Endothelial cell of umbilical vein (primary cell): ENCODE results near the gene ANKS1A. TPM values are rescaled to one million over a fixed set of nuclear protein-coding genes. Genes with fewer than 3 reads are reported as not detected.

ENCODE experiments used
- BruUV-seq: library from RNA; stranded (reverse); fragments of 400-500 nt; replicated peaks from 2 replicates; lab custom pipeline; 2021; lab: Mats Ljungman, UMichigan
- CTCF ChIA-PET: fragments of 300-600, 350-600 bp; sonication (Branson Sonifier 250); formaldehyde crosslinking; loops from one replicate; lab custom pipeline; 2021; ENCODE audit warnings: antibody characterized with exemption, inconsistent platforms; lab: Charles Lee
- POLR2A ChIA-PET: fragments of 300-600, 350-600 bp; sonication (Branson Sonifier 250); formaldehyde crosslinking; loops from one replicate; lab custom pipeline; 2021; ENCODE audit warnings: antibody characterized with exemption, inconsistent platforms; lab: Charles Lee
- DNase-seq: peaks from one replicate; pipeline ENCODE4 v3.0.0-alpha.2; 2011; ENCODE audit warnings: low read depth, low spot score
- FAIRE-seq: peaks from 2 replicates; lab custom pipeline; 2011; peaks lifted over from hg19 to GRCh38; lab: Jason Lieb, UNC
- H2AFZ ChIP-seq: 2 replicates; pipeline ENCODE4 v1.6.0; 2012; ENCODE audit warnings: low read depth, low read length, control low read depth, inconsistent platforms
- H3K27ac ChIP-seq: 2 replicates; pipeline ENCODE4 v1.5.1; 2011; ENCODE audit warnings: low read depth, mild to moderate bottlenecking, control low read depth, low read length, moderate library complexity; ENCODE audit not compliant: insufficient read depth
- H3K27me3 ChIP-seq, 2 experiments: 2 replicates each; pipeline versions ENCODE4 v1.6.0 to v1.6.1; 2011; ENCODE audit warnings: low read length in 2 of 2, mixed read lengths in 1 of 2; ENCODE audit not compliant: control insufficient read depth in 2 of 2, insufficient read depth in 2 of 2
- H3K36me3 ChIP-seq, 2 experiments: 2 replicates in 1 of 2; 3 replicates in 1 of 2; pipeline ENCODE4 v1.5.1; 2011; ENCODE audit warnings: low read length in 2 of 2, mild to moderate bottlenecking in 1 of 2, moderate library complexity in 1 of 2; ENCODE audit not compliant: control insufficient read depth in 2 of 2, insufficient read depth in 2 of 2; ENCODE audit errors: extremely low read depth in 1 of 2
- H3K4me1 ChIP-seq: 3 replicates; pipeline ENCODE4 v1.5.1; 2011; ENCODE audit warnings: mild to moderate bottlenecking, low read length; ENCODE audit not compliant: control insufficient read depth, insufficient read depth; ENCODE audit errors: extremely low read depth
- H3K4me2 ChIP-seq: 2 replicates; pipeline ENCODE4 v1.6.1; 2011; ENCODE audit warnings: low read length, control low read depth, mixed read lengths; ENCODE audit not compliant: insufficient read depth
- H3K4me3 ChIP-seq, 3 experiments: fragments of 200-600 bp in 1 of 3; sonication (generic), shearing (Covaris generic) in 1 of 3; replicated peaks in 1 of 3; 2 replicates each; pipeline ENCODE4 v1.5.1; 2011 to 2016; ENCODE audit warnings: control low read depth in 3 of 3, low read length in 3 of 3, mild to moderate bottlenecking in 2 of 3, inconsistent platforms in 1 of 3, low read depth in 1 of 3, moderate library complexity in 1 of 3; ENCODE audit not compliant: insufficient read depth in 1 of 3
- H3K79me2 ChIP-seq: 2 replicates; pipeline ENCODE4 v1.6.0; 2012; ENCODE audit warnings: low read length, inconsistent platforms; ENCODE audit not compliant: control insufficient read depth, insufficient read depth
- H3K9ac ChIP-seq: replicated peaks from 2 replicates; pipeline ENCODE3; 2011; ENCODE audit warnings: low read length, control low read depth; ENCODE audit not compliant: insufficient read depth; ENCODE audit errors: extremely low read depth
- H3K9me1 ChIP-seq: replicated peaks from 3 replicates; pipeline ENCODE4 v1.6.0; 2011; ENCODE audit warnings: mild to moderate bottlenecking, low read length; ENCODE audit not compliant: control insufficient read depth, insufficient read depth; ENCODE audit errors: extremely low read depth
- H3K9me3 ChIP-seq: replicated peaks from 2 replicates; pipeline ENCODE4 v1.5.1; 2012; ENCODE audit warnings: low read length, inconsistent platforms; ENCODE audit not compliant: control insufficient read depth, insufficient read depth
- H4K20me1 ChIP-seq: replicated peaks from 2 replicates; pipeline ENCODE3; 2011; ENCODE audit warnings: mild to moderate bottlenecking, low read length; ENCODE audit not compliant: control insufficient read depth, insufficient read depth; ENCODE audit errors: extremely low read depth
- CTCF ChIP-seq, 2 donors: IDR thresholded peaks; 1 replicate in 1 of 2; 2 replicates in 1 of 2; pipeline ENCODE4 v1.5.1; 2011; ENCODE audit warnings: low read length in 2 of 2, mild to moderate bottlenecking in 2 of 2, moderate library complexity in 2 of 2, control low read depth in 1 of 2, inconsistent platforms in 1 of 2, low read depth in 1 of 2; ENCODE audit not compliant: insufficient read depth in 1 of 2; ENCODE audit errors: extremely low read depth in 1 of 2
- EZH2 ChIP-seq: IDR thresholded peaks from 2 replicates; pipeline ENCODE4 v1.6.1; 2012; ENCODE audit warnings: borderline replicate concordance, low read depth, mild to moderate bottlenecking, moderate library complexity, low read length, inconsistent platforms; ENCODE audit not compliant: severe bottlenecking
- FOS ChIP-seq: IDR thresholded peaks from 2 replicates; pipeline ENCODE4 v1.6.1; 2011; ENCODE audit warnings: mild to moderate bottlenecking, low read length, moderate library complexity, borderline replicate concordance; ENCODE audit not compliant: insufficient read depth
- GATA2 ChIP-seq: IDR thresholded peaks from 2 replicates; pipeline ENCODE4 v1.7.0; 2011; ENCODE audit warnings: low read depth, mild to moderate bottlenecking, moderate library complexity, mixed read lengths, low read length; ENCODE audit not compliant: insufficient read length, insufficient read depth
- JUN ChIP-seq: IDR thresholded peaks from 2 replicates; pipeline ENCODE4 v1.6.1; 2011; ENCODE audit warnings: borderline replicate concordance, low read depth; ENCODE audit not compliant: insufficient read length, insufficient read depth
- MYC ChIP-seq: IDR thresholded peaks from one replicate; pipeline ENCODE4 v1.6.1; 2011; ENCODE audit warnings: mild to moderate bottlenecking, low read depth, low read length
- POLR2A ChIP-seq: IDR thresholded peaks from 2 replicates; pipeline ENCODE4 v1.6.1; 2012; ENCODE audit warnings: low read depth, mild to moderate bottlenecking, control low read depth, low read length
- POLR2AphosphoS5 ChIP-seq: IDR thresholded peaks from 2 replicates; pipeline ENCODE4 v1.6.1; 2012; ENCODE audit warnings: low read depth, mild to moderate bottlenecking, control low read depth, low read length, moderate library complexity; ENCODE audit not compliant: insufficient read depth
- dilution Hi-C: fragments of 300-500 bp; cut with MboI; formaldehyde crosslinking; loops from one replicate; pipeline ENCODE4 v1.15.0; 2019; ENCODE audit warnings: low sequenced_read_pairs; ENCODE audit not compliant: extremely low pct_ligation_motif_present
- intact Hi-C: fragments of 100-400 bp; cut with micrococcal nuclease; formaldehyde crosslinking; loops from one replicate; pipeline ENCODE4 v1.10.0; 2022
- polyA plus RNA-seq, 4 experiments: library from polyadenylated mRNA; depleted of rRNA in 3 of 4; stranded (reverse) in 3 of 4; unstranded in 1 of 4; fragments of >200 nt; gene quantifications; 2 replicates each; pipeline versions ENCODE4 v1.2.1 to v1.2.3, GENCODE V29; 2011 to 2012; ENCODE audit warnings: missing spikeins in 1 of 4
- total RNA-seq: library from RNA; stranded (reverse); gene quantifications from 2 replicates; pipeline ENCODE4 v1.2.3, GENCODE V29; 2021
- TF ChIP-seq, protein P1 (sequence below): IDR thresholded peaks from 2 replicates; pipeline ENCODE4 v1.6.1; 2011; ENCODE audit not compliant: insufficient read depth, insufficient read length

The ANKS1A gene
- total and polyA plus RNA-seq, 2 donors (not counting 3 experiments of a cell fraction or from before 2014, with no cell fraction given) = 8.9 to 26.1 TPM

- no peaks in the 10 kb centered on the region for H3K27me3 ChIP-seq
- H3K9me3 ChIP-seq = no peaks in the 10 kb centered on the region
- ChIA-PET POLR2A (interaction anchor here (1.6 kb wide), 1 partner anchor 152 kb away, joined by 5 read pairs; no protein-coding TSS in a partner anchor), CTCF (interaction anchor here (0.6 to 5.5 kb wide), 50 partner anchors 9 to 976 kb away, joined by 3 to 302 read pairs (median 5); partner anchors contain the start of genes ANKS1A, BLTP3A, TAF11 and ZNF76)
- no peaks in the 10 kb centered on the region for H4K20me1 ChIP-seq
- DNase-seq (no peak), FAIRE-seq (no peak)
- dilution Hi-C loops = no loop called here
- no TSS peak for BruUV-seq
- H3K27ac ChIP-seq = no peak overlapping the region
- H2AFZ ChIP-seq = no peak overlapping the region
- no peaks in the 10 kb centered on the region for H3K79me2 ChIP-seq
- intact Hi-C loops = no loop called here
- H3K9ac ChIP-seq = no peak overlapping the region
- H3K36me3 ChIP-seq = no peaks in the 10 kb centered on the region
- no peaks in the 10 kb centered on the region for H3K9me1 ChIP-seq
- TF ChIP-seq EZH2 (no peak), GATA2 (no peak), POLR2A (no peak), MYC (no peak), FOS (no peak), POLR2AphosphoS5 (no peak), JUN (no peak), CTCF (IDR thresholded peaks at IDR 0.05; ENCODE audit: extremely low read depth in 1 of 2, insufficient read depth in 1 of 2, low read depth in 1 of 2, low read length in 2 of 2) (no peak)
- TF ChIP-seq, protein P1, sequence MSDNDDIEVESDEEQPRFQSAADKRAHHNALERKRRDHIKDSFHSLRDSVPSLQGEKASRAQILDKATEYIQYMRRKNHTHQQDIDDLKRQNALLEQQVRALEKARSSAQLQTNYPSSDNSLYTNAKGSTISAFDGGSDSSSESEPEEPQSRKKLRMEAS = no peak
- H3K4me1 ChIP-seq = no peaks in the 10 kb centered on the region
- no peak overlapping the region for H3K4me3 ChIP-seq
- no peak overlapping the region for H3K4me2 ChIP-seq
These were observed 250.4 kb downstream of the ANKS1A start for GRCh38 chr6:35139470-35139869.
